Stomach (tissue), 4 donors: ENCODE measurements around the gene C10orf90.

Experiments
- EP300 ChIP-seq: sonication (generic); formaldehyde crosslinking; IDR thresholded peaks from one replicate; pipeline ENCODE4 v1.6.1; 2017; ENCODE audit warnings: antibody characterized with exemption
- POLR2A ChIP-seq, 4 donors: fragments of 450-650 bp; IDR thresholded peaks; one replicate each; pipeline ENCODE4 v1.6.1; 2016; ENCODE audit warnings: antibody characterized with exemption in 4 of 4, control low read depth in 2 of 4, mild to moderate bottlenecking in 1 of 4, moderate library complexity in 1 of 4
- POLR2AphosphoS5 ChIP-seq, 3 donors: sonication (generic); formaldehyde crosslinking; IDR thresholded peaks; one replicate each; pipeline ENCODE4 v1.6.1; 2016; ENCODE audit warnings: antibody characterized with exemption in 3 of 3
- TF ChIP-seq, protein P1 (sequence below), 7 experiments: fragments of 450-650 bp in 4 of 7; fragments of 200-600 bp in 3 of 7; sonication (generic) in 3 of 7; IDR thresholded peaks; one replicate each; pipeline ENCODE4 v1.5.1; 2016 to 2019; ENCODE audit warnings: antibody characterized with exemption in 7 of 7, control low read depth in 2 of 7, mild to moderate bottlenecking in 1 of 7

DNA sequence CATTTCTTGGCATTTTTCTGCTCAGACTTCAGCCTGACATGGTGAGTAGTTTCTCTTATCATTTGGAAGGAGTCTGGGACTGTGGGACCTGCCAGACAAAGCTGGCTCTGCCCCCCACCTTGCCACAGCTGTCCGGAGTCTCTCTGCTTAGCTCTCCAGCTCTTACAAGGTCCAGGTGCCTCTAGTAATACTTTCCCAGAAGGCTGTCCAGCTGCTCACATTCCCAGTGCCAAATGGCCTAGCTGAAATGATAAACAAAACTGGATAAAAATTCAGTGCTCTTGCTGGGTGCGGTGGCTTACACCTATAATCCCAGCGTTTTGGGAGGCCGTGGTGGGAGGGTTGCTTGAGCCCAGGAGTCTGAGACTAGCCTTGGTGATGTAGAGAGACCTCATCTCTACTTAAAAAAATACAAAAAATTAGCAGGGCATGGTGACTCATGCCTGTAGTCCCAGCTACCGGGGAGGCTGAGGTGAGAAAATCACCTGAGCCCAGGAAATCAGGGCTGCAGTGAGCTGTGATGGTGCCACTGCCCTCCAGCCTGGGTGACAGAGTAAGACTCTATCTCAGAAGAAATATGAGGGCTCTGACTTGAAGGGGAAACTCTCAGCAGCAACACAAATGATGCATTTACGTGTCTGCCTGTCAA, 86.8 kb downstream of the C10orf90 start:
- TF ChIP-seq, protein P1, sequence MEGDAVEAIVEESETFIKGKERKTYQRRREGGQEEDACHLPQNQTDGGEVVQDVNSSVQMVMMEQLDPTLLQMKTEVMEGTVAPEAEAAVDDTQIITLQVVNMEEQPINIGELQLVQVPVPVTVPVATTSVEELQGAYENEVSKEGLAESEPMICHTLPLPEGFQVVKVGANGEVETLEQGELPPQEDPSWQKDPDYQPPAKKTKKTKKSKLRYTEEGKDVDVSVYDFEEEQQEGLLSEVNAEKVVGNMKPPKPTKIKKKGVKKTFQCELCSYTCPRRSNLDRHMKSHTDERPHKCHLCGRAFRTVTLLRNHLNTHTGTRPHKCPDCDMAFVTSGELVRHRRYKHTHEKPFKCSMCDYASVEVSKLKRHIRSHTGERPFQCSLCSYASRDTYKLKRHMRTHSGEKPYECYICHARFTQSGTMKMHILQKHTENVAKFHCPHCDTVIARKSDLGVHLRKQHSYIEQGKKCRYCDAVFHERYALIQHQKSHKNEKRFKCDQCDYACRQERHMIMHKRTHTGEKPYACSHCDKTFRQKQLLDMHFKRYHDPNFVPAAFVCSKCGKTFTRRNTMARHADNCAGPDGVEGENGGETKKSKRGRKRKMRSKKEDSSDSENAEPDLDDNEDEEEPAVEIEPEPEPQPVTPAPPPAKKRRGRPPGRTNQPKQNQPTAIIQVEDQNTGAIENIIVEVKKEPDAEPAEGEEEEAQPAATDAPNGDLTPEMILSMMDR (IDR thresholded peaks at IDR 0.05), result no peak
- no peak for TF ChIP-seq POLR2A (IDR thresholded peaks at IDR 0.05)
- TF ChIP-seq POLR2AphosphoS5 (IDR thresholded peaks at IDR 0.05), result no peak
- no peak for TF ChIP-seq EP300
